ENCODE measurements around the gene CCDC177.

- no peak for TF ChIP-seq CTCF (conservative IDR thresholded peaks at IDR 0.05; ENCODE audit: low read length)
- TF ChIP-seq EZH2phosphoT487 (IDR thresholded peaks at IDR 0.05; ENCODE audit: borderline replicate concordance, low read depth, low read length) = no peak
Measured at GRCh38 chr14:69532561-69533340, 41.9 kb downstream of the CCDC177 start.
